Measurements from ENCODE around the gene PLA2G6. TPM values are rescaled to one million over a fixed set of nuclear protein-coding genes. Genes with fewer than 3 reads are reported as not detected.

PLA2G6 gene
- total RNA-seq, 4 donors from 2014 or later: 30.7 to 327 (median 72.3) TPM

DNA sequence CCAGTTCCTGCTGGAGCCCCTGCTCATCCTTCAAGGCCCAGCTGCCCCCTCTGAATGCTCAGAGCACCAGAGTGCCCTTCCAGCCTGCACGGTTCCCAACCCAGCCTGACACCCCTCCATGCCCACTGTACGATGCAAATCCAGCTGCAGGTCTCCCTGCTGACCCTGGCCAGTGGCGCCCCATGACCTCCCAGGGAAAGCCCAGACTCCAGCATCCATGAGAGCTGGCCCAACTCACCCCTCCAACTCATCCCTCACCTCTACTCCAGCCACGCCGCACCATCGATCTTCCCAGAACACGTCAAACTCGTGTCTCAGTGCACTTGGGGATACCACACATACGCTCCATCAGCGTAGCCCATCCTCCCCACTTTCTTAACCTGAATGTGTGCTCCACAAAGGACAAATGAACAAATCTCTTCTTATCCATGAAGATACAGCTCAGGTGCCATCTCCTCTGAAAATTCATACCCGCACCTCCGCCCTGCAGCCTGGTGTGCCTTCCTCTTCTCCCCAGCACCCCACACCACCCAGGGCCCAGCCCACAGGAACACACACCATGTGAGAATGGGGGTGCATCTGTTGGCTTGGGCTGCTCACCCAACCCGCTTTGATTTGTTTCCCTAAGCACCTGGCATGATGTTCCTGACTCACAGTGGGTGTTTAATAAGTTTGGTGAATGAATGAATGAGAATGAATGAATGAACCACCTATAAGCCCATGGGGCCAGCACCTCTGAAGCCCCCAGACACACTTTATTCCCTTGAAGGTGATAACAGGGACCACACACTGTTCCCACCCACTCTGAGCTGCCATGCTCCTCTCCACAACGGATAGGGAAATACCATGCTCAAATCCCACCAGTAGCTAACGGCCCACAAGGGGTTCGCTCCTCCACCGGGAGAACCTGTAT, 6.2 kb downstream of the PLA2G6 start:
- Histone ChIP-seq H3K4me3 (no peak overlapping the region), H3K4me1 (peaks cover 16 to 49% (median 26%) of the 10 kb centered on the region in 4 donors), H3K36me3 (no peaks in the 10 kb centered on the region), H3K27ac (peak overlapping the region in 3 of 4 donors; percentile 14 to 88 (median 47)), H3K9me3 (no peaks in the 10 kb centered on the region), H3K27me3 (no peaks in the 10 kb centered on the region)
- no peak for DNase-seq
- 73 to 94% methylated on average over 2 to 17 of the region's 17 CpGs for WGBS, 2 donors (ENCODE audit: low coverage in 1 of 2)
- intact Hi-C loops (cut with DNase I; ENCODE audit: low total_unique reads) (no loop called here), in situ Hi-C loops (cut with MboI; ENCODE audit: low pct_ligation_motif_present in 1 of 4, low pct_unique_long_range_greater_than_20kb in 1 of 4, low sequenced_read_pairs in 3 of 4) (no loop called here)
- no peak for TF ChIP-seq EP300 (IDR thresholded peaks at IDR 0.05; ENCODE audit: low read depth)
- no peak for TF ChIP-seq POLR2AphosphoS5 (IDR thresholded peaks at IDR 0.05)
- TF ChIP-seq, protein P1, sequence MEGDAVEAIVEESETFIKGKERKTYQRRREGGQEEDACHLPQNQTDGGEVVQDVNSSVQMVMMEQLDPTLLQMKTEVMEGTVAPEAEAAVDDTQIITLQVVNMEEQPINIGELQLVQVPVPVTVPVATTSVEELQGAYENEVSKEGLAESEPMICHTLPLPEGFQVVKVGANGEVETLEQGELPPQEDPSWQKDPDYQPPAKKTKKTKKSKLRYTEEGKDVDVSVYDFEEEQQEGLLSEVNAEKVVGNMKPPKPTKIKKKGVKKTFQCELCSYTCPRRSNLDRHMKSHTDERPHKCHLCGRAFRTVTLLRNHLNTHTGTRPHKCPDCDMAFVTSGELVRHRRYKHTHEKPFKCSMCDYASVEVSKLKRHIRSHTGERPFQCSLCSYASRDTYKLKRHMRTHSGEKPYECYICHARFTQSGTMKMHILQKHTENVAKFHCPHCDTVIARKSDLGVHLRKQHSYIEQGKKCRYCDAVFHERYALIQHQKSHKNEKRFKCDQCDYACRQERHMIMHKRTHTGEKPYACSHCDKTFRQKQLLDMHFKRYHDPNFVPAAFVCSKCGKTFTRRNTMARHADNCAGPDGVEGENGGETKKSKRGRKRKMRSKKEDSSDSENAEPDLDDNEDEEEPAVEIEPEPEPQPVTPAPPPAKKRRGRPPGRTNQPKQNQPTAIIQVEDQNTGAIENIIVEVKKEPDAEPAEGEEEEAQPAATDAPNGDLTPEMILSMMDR (IDR thresholded peaks at IDR 0.05): no peak
- no peak for TF ChIP-seq POLR2A (IDR thresholded peaks at IDR 0.05)

DNA sequence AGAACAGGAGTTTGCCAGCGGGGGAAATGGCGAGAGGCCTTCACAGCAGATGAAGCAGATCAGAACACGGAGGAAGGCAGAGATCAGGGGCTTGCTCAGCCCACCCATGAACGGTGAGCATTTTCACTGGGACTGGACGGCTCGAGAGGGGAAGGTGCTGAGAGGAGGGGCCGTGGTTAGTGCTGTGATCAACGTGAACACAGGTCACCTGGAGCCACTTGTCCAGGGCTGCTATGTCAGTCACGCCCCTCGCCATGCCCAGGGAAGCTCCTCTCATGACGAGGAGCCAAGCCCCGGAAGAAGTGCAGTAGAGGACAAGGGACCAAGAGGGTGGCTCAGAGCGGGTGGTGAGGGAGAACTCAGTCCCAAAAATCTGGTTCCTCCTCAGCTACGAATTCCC, 7.0 kb downstream of the PLA2G6 start:
- H3K9me3 ChIP-seq: no peaks in the 10 kb centered on the region
- H3K27ac ChIP-seq: no peak overlapping the region
- intact Hi-C loops (cut with DNase I; ENCODE audit: low total_unique reads) (no loop called here), in situ Hi-C loops (cut with MboI; ENCODE audit: low pct_ligation_motif_present in 1 of 4, low pct_unique_long_range_greater_than_20kb in 1 of 4, low sequenced_read_pairs in 3 of 4) (no loop called here)
- H3K36me3 ChIP-seq: no peaks in the 10 kb centered on the region
- 91% methylated on average over 14 of the region's 14 CpGs; no CpG with 5 or more reads in 1 of the 2 donors for WGBS, 2 donors (ENCODE audit: low coverage in 1 of 2)
- H3K4me3 ChIP-seq: no peak overlapping the region
- TF ChIP-seq POLR2A (IDR thresholded peaks at IDR 0.05): no peak
- H3K4me1 ChIP-seq: peaks cover 12 to 41% (median 21%) of the 10 kb centered on the region in 4 donors
- no peaks in the 10 kb centered on the region for H3K27me3 ChIP-seq
- no peak for DNase-seq

DNA sequence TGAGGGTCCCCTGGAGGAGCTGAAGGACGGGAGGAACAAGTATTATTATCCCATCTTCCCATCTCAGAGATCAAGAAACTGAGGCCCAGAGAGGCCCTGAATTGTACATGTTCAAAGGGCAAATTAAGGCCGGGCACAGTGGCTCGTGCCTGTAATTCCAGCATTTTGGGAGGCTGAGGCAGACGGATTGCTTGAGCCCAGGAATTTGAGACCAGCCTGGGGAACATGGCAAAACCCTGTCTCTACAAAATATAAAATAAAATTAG, 8.1 kb downstream of the PLA2G6 start:
- Histone ChIP-seq H3K4me3 (no peak overlapping the region), H3K9me3 (no peaks in the 10 kb centered on the region), H3K4me1 (peaks cover 11 to 31% (median 20%) of the 10 kb centered on the region in 4 donors), H3K27ac (no peak overlapping the region), H3K27me3 (no peaks in the 10 kb centered on the region), H3K36me3 (no peaks in the 10 kb centered on the region)
- intact Hi-C loops (cut with DNase I; ENCODE audit: low total_unique reads): no loop called here
- 94% methylated on average over 4 of the region's 4 CpGs; no CpG with 5 or more reads in 1 of the 2 donors for WGBS, 2 donors (ENCODE audit: low coverage in 1 of 2)
- in situ Hi-C loops (cut with MboI; ENCODE audit: low pct_ligation_motif_present in 1 of 4, low pct_unique_long_range_greater_than_20kb in 1 of 4, low sequenced_read_pairs in 3 of 4): no loop called here
- no peak for DNase-seq
- TF ChIP-seq EP300 (IDR thresholded peaks at IDR 0.05; ENCODE audit: low read depth) (no peak), POLR2AphosphoS5 (IDR thresholded peaks at IDR 0.05) (no peak), POLR2A (IDR thresholded peaks at IDR 0.05) (no peak)
- TF ChIP-seq, protein P1 (IDR thresholded peaks at IDR 0.05): no peak

DNA sequence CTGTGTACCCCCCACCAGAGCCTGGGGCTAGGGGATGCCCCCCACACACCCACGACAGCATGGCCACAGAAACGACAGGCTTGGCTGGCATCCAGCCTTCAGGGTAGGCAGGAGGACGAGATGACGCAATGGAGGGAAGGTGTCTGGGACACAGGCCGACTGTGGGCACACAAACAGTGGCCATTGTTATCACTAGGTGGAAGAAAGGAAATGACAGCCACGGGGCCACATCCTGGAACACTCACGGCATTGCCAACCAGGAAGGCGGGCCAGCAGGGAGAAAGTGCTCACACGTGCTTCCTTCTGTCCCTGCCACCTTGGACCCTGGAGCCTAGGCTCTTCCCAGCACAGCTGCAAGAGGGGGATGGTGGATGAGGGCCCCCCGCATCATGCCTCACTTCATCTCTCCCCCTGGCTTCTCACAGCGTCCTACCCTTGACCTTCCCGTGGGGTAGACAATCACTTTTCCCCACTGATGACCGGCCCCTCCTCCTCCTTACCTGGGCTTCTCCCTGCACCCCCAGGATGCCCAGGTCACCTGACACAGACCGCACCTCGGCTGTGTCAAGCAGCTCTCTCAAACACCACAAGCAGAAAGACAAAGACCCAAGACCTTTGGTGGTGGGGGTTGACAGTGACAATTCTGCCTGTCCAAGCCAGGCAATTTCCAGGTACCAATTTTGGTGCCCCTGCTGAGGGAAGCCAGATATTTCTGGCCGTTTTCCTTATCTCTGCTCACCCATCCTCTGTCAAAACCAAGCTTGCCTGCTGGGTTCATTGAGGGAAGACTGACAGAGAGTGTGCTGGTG, 8.6 kb downstream of the PLA2G6 start:
- in situ Hi-C loops (cut with MboI; ENCODE audit: low pct_ligation_motif_present in 1 of 4, low pct_unique_long_range_greater_than_20kb in 1 of 4, low sequenced_read_pairs in 3 of 4): no loop called here
- intact Hi-C loops (cut with DNase I; ENCODE audit: low total_unique reads): no loop called here
- TF ChIP-seq, protein P1 (IDR thresholded peaks at IDR 0.05): no peak
- peak; percentile 49 for TF ChIP-seq EP300 (IDR thresholded peaks at IDR 0.05; ENCODE audit: low read depth)
- TF ChIP-seq POLR2A (IDR thresholded peaks at IDR 0.05): no peak
- TF ChIP-seq POLR2AphosphoS5 (IDR thresholded peaks at IDR 0.05): peak; percentile 19 to 48 (median 21)
- 49% methylated on average over 16 of the region's 16 CpGs; no CpG with 5 or more reads in 1 of the 2 donors for WGBS, 2 donors (ENCODE audit: low coverage in 1 of 2)
- H3K9me3 ChIP-seq: no peaks in the 10 kb centered on the region
- no peaks in the 10 kb centered on the region for H3K27me3 ChIP-seq
- H3K4me1 ChIP-seq: peaks cover 6 to 26% (median 16%) of the 10 kb centered on the region in 4 donors
- H3K4me3 ChIP-seq: no peak overlapping the region
- peak overlapping the region in 3 of 4 donors; percentile 0 to 22 (median 1) for H3K27ac ChIP-seq
- peak; percentile 53 for DNase-seq
- no peaks in the 10 kb centered on the region for H3K36me3 ChIP-seq
